GM12878 (cell line): Measurements from ENCODE around the gene NFKBIE. TPM values are rescaled to one million over a fixed set of nuclear protein-coding genes. Genes with fewer than 3 reads are reported as not detected.
A peak's percentile ranks its signal among the peaks of the same experiment; 100 is the strongest.

Experiments
- BCL11A ChIP-seq: IDR thresholded peaks from 2 replicates; pipeline ENCODE4 v1.6.1; 2011; ENCODE audit warnings: low read depth, low read length
- BMI1 ChIP-seq: fragments of 450-650 bp; IDR thresholded peaks from 2 replicates; pipeline ENCODE4 v1.6.1; 2016; ENCODE audit warnings: mild to moderate bottlenecking, moderate library complexity, borderline replicate concordance
- CBX3 ChIP-seq: fragments of 200-600 bp; sonication (generic); IDR thresholded peaks from 2 replicates; pipeline ENCODE4 v1.6.1; 2016; ENCODE audit warnings: low read depth, borderline replicate concordance
- CEBPZ ChIP-seq: fragments of 150-350 bp; IDR thresholded peaks from 2 replicates; pipeline ENCODE4 v1.6.1; 2016; ENCODE audit warnings: low read depth, low read length
- CHD1 ChIP-seq: IDR thresholded peaks from 2 replicates; pipeline ENCODE4 v1.6.1; 2012; ENCODE audit warnings: low read depth, low read length, improper control_type of control experiment
- ESRRA ChIP-seq: IDR thresholded peaks from 2 replicates; pipeline ENCODE4 v1.6.1; 2012; ENCODE audit warnings: mild to moderate bottlenecking, low read length, improper control_type of control experiment
- FOXK2 ChIP-seq: fragments of 450-650 bp; IDR thresholded peaks from 2 replicates; pipeline ENCODE4 v1.6.1; 2017; ENCODE audit warnings: mild to moderate bottlenecking, moderate library complexity
- NFXL1 ChIP-seq: fragments of 450-650 bp; IDR thresholded peaks from 2 replicates; pipeline ENCODE4 v1.6.1; 2017; ENCODE audit warnings: antibody characterized with exemption, mild to moderate bottlenecking, borderline replicate concordance
- RAD21 ChIP-seq: IDR thresholded peaks from 2 replicates; pipeline ENCODE4 v1.6.1; 2011; ENCODE audit warnings: mild to moderate bottlenecking, low read depth, low read length, moderate library complexity; ENCODE audit not compliant: insufficient read depth
- RELA ChIP-seq: fragments of 450-650 bp; IDR thresholded peaks from 2 replicates; pipeline ENCODE4 v1.8.0; 2014; ENCODE audit warnings: borderline replicate concordance; ENCODE audit not compliant: partially characterized antibody
- SPI1 ChIP-seq: IDR thresholded peaks from 2 replicates; pipeline ENCODE4 v1.6.1; 2011; ENCODE audit warnings: low read depth, mild to moderate bottlenecking, low read length, moderate library complexity, borderline replicate concordance; ENCODE audit not compliant: insufficient read depth
- TARDBP ChIP-seq: IDR thresholded peaks from 2 replicates; pipeline ENCODE4 v1.6.1; 2016; ENCODE audit warnings: borderline replicate concordance
- TCF3 ChIP-seq: IDR thresholded peaks from 2 replicates; pipeline ENCODE4 v1.6.1; 2012; ENCODE audit warnings: low read depth, mild to moderate bottlenecking, low read length, borderline replicate concordance; ENCODE audit not compliant: insufficient read depth
- polyA plus RNA-seq, 11 experiments: library from polyadenylated mRNA; depleted of rRNA in 4 of 11; unstranded in 6 of 11; stranded (reverse) in 5 of 11; fragments of >200 nt; fragmentation: Nextera tagmentation in 4 of 11; fragmentation: Illumina TruSeq in 1 of 11; extraction: Ambion mirVana in 4 of 11; extraction: Trizol in 1 of 11; gene quantifications; 1 replicate in 1 of 11; 2 replicates in 10 of 11; pipeline versions ENCODE4 v1.2.1 to v1.2.3, GENCODE V29; 2011 to 2016; ENCODE audit warnings: inconsistent platforms in 2 of 11, missing spikeins in 2 of 11, low read depth in 1 of 11
- total RNA-seq, 4 experiments: library from RNA; depleted of rRNA in 3 of 4; stranded (reverse); fragments of >200 nt in 3 of 4; fragmentation: Illumina TruSeq in 1 of 4; extraction: Trizol in 1 of 4; gene quantifications; 2 replicates each; pipeline versions ENCODE4 v1.2.1 to v1.2.3, GENCODE V29; 2013 to 2021
- TF ChIP-seq, protein P1 (sequence below): fragments of 450-650 bp; IDR thresholded peaks from 2 replicates; pipeline ENCODE4 v1.6.1; 2017; ENCODE audit warnings: mild to moderate bottlenecking, low read depth, inconsistent platforms; ENCODE audit not compliant: poor library complexity, severe bottlenecking
- TF ChIP-seq, protein P2 (sequence below): fragments of 450-650 bp; conservative IDR thresholded peaks from 2 replicates; pipeline ENCODE4 v1.6.1; 2017; ENCODE audit warnings: mild to moderate bottlenecking, moderate library complexity
- TF ChIP-seq, protein P3 (sequence below): fragments of 450-650 bp; IDR thresholded peaks from 2 replicates; pipeline ENCODE4 v1.6.1; 2016; ENCODE audit warnings: mild to moderate bottlenecking, moderate library complexity, borderline replicate concordance

NFKBIE gene
- total and polyA plus RNA-seq, 10 of the 15 experiments (the other 5 are each of a cell fraction or from before 2014, with no cell fraction given) = 10.4 to 106 (median 38.8) TPM

DNA sequence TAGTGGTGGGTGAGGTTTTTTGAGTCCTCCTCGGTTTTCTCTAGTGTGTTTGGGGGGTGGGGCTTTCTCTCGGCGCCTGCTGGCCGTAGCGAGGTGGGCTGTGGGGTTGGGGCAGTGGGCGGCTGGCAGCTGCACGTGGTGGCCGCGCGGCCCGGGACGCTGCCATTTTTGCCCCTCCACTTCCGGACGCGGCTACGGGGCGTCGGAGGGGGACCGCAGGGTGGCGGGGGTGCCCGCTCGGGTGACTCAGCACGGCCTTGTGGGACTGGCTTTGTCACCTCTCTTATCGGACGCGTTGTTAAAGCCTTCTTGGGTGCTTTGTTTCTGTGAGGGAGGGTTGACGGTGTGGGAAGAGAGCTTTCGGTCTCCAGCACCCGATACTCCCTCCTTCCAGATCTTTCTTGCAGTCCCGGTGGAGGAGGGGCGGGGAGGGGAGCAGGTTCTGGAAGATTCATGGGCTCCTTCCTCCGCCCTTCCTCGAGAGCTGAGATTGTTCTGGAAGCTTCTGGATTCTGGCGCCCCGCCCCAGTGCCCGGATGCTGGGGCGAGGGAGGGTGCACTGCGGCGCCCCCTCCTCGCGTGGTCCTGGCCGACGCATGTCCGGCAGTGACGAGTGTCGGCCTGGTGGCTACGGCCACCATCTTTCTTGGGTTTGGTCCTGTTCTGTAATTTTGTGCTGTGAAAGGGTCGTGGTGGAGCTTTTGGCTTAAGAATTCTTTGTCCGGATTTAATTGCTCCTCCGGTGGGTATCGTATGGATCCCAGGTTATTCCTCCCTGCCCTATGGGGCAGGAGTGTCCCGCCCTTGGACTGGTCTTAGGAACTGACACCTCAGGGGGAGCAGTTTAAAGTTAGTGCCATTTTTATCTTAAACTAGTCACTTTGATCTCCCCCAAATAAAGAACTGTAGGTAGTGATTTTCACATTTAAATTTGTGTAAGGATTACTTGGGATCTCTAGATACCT, 17.7 kb downstream of the NFKBIE start (continued):
- TF ChIP-seq CEBPZ (no peak), CHD1 (no peak; the same call in 1 of the 2 replicates), TCF3 (no peak), BMI1 (no peak), FOXK2 (no peak), RELA (no peak), BCL11A (0 out of 2 replicates have a peak, but pooled peaks have one; percentile 30), TARDBP (no peak), SPI1 (no peak), NFXL1 (no peak), CBX3 (no peak), ESRRA (no peak), RAD21 (no peak)
- TF ChIP-seq, protein P1, sequence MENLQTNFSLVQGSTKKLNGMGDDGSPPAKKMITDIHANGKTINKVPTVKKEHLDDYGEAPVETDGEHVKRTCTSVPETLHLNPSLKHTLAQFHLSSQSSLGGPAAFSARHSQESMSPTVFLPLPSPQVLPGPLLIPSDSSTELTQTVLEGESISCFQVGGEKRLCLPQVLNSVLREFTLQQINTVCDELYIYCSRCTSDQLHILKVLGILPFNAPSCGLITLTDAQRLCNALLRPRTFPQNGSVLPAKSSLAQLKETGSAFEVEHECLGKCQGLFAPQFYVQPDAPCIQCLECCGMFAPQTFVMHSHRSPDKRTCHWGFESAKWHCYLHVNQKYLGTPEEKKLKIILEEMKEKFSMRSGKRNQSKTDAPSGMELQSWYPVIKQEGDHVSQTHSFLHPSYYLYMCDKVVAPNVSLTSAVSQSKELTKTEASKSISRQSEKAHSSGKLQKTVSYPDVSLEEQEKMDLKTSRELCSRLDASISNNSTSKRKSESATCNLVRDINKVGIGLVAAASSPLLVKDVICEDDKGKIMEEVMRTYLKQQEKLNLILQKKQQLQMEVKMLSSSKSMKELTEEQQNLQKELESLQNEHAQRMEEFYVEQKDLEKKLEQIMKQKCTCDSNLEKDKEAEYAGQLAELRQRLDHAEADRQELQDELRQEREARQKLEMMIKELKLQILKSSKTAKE = no peak
- TF ChIP-seq, protein P2, sequence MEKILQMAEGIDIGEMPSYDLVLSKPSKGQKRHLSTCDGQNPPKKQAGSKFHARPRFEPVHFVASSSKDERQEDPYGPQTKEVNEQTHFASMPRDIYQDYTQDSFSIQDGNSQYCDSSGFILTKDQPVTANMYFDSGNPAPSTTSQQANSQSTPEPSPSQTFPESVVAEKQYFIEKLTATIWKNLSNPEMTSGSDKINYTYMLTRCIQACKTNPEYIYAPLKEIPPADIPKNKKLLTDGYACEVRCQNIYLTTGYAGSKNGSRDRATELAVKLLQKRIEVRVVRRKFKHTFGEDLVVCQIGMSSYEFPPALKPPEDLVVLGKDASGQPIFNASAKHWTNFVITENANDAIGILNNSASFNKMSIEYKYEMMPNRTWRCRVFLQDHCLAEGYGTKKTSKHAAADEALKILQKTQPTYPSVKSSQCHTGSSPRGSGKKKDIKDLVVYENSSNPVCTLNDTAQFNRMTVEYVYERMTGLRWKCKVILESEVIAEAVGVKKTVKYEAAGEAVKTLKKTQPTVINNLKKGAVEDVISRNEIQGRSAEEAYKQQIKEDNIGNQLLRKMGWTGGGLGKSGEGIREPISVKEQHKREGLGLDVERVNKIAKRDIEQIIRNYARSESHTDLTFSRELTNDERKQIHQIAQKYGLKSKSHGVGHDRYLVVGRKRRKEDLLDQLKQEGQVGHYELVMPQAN = peak; percentile 99; the same call in 1 of the 2 replicates
- TF ChIP-seq, protein P3, sequence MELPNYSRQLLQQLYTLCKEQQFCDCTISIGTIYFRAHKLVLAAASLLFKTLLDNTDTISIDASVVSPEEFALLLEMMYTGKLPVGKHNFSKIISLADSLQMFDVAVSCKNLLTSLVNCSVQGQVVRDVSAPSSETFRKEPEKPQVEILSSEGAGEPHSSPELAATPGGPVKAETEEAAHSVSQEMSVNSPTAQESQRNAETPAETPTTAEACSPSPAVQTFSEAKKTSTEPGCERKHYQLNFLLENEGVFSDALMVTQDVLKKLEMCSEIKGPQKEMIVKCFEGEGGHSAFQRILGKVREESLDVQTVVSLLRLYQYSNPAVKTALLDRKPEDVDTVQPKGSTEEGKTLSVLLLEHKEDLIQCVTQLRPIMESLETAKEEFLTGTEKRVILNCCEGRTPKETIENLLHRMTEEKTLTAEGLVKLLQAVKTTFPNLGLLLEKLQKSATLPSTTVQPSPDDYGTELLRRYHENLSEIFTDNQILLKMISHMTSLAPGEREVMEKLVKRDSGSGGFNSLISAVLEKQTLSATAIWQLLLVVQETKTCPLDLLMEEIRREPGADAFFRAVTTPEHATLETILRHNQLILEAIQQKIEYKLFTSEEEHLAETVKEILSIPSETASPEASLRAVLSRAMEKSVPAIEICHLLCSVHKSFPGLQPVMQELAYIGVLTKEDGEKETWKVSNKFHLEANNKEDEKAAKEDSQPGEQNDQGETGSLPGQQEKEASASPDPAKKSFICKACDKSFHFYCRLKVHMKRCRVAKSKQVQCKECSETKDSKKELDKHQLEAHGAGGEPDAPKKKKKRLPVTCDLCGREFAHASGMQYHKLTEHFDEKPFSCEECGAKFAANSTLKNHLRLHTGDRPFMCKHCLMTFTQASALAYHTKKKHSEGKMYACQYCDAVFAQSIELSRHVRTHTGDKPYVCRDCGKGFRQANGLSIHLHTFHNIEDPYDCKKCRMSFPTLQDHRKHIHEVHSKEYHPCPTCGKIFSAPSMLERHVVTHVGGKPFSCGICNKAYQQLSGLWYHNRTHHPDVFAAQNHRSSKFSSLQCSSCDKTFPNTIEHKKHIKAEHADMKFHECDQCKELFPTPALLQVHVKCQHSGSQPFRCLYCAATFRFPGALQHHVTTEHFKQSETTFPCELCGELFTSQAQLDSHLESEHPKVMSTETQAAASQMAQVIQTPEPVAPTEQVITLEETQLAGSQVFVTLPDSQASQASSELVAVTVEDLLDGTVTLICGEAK = 0 out of 2 replicates have a peak, but pooled peaks have one; percentile 34
